GM12878 (cell line): ENCODE measurements around the gene THTPA. TPM values are rescaled to one million over a fixed set of nuclear protein-coding genes. Genes with fewer than 3 reads are reported as not detected.

Experiments
- ATAC-seq: fragments of 200-7000 bp; cut with Tn5 transposase; 3 replicates; pipeline ENCODE4 v1.9.1; 2020; ENCODE audit warnings: mild to moderate bottlenecking, moderate library complexity
- BruUV-seq: library from RNA; stranded (reverse); fragments of 400-500 nt; replicated peaks from 2 replicates; lab custom pipeline; 2021; lab: Mats Ljungman, UMichigan
- CTCF ChIA-PET: fragments of 300-600 bp; sonication (Branson Sonifier 250); formaldehyde crosslinking; extraction: SDS; loops from one replicate; lab custom pipeline; 2021; ENCODE audit warnings: inconsistent platforms; lab: Yijun Ruan, JAX
- POLR2A ChIA-PET: fragments of 350-600 bp; formaldehyde crosslinking; extraction: SDS; loops from one replicate; lab custom pipeline; 2021; ENCODE audit warnings: inconsistent platforms; lab: Charles Lee
- RAD21 ChIA-PET: fragments of 300-600 bp; sonication (Branson Sonifier 250); formaldehyde crosslinking; loops from one replicate; lab custom pipeline; 2023; ENCODE audit warnings: antibody characterized with exemption; ENCODE audit not compliant: unreplicated experiment; lab: Charles Lee
- SMC1A ChIA-PET: fragments of 300-600 bp; sonication (Branson Sonifier 250); formaldehyde crosslinking; loops from one replicate; lab custom pipeline; 2023; ENCODE audit not compliant: unreplicated experiment, uncharacterized antibody; lab: Charles Lee
- DNase-seq: peaks from one replicate; pipeline ENCODE4 v3.0.0-alpha.2; 2011; ENCODE audit warnings: low read depth, low spot score
- FAIRE-seq: peaks from 3 replicates; lab custom pipeline; 2011; peaks lifted over from hg19 to GRCh38; lab: Jason Lieb, UNC
- H2AFZ ChIP-seq: 2 replicates; pipeline ENCODE4 v1.6.0; 2011; ENCODE audit warnings: low read depth, low read length, control low read depth; ENCODE audit not compliant: control insufficient read depth
- H3K27ac ChIP-seq: 2 replicates; pipeline ENCODE4 v1.5.1; 2011; ENCODE audit warnings: control low read depth; ENCODE audit not compliant: control insufficient read depth, insufficient read depth
- H3K27me3 ChIP-seq, 2 experiments: replicated peaks in 1 of 2; 2 replicates each; pipeline versions ENCODE4 v1.6.0 to v1.6.1; 2011; ENCODE audit warnings: low read length in 1 of 2; ENCODE audit not compliant: control insufficient read depth in 2 of 2, insufficient read depth in 2 of 2
- H3K36me3 ChIP-seq, 2 experiments: 2 replicates each; pipeline ENCODE4 v1.5.1; 2011; ENCODE audit warnings: low read length in 1 of 2; ENCODE audit not compliant: control insufficient read depth in 2 of 2, insufficient read depth in 2 of 2
- H3K4me1 ChIP-seq: 2 replicates; pipeline ENCODE4 v1.6.1; 2011; ENCODE audit warnings: mild to moderate bottlenecking, low read length, moderate library complexity, mixed read lengths; ENCODE audit not compliant: control insufficient read depth, insufficient read depth
- H3K4me2 ChIP-seq: 2 replicates; pipeline ENCODE4 v1.6.0; 2011; ENCODE audit warnings: control low read depth; ENCODE audit not compliant: control insufficient read depth, insufficient read depth
- H3K4me3 ChIP-seq: fragments of 200-600 bp; sonication (generic); 2 replicates; pipeline ENCODE4 v1.5.1; 2016
- H3K79me2 ChIP-seq: 2 replicates; pipeline ENCODE4 v1.6.0; 2011; ENCODE audit warnings: low read length; ENCODE audit not compliant: control insufficient read depth, insufficient read depth
- H3K9ac ChIP-seq: 2 replicates; pipeline ENCODE4 v1.8.0; 2011; ENCODE audit warnings: low read length, control low read depth, mixed read lengths; ENCODE audit not compliant: control insufficient read depth, insufficient read depth
- H3K9me3 ChIP-seq: replicated peaks from 3 replicates; pipeline ENCODE4 v1.5.1; 2011; ENCODE audit warnings: mild to moderate bottlenecking, low read length; ENCODE audit not compliant: control insufficient read depth, insufficient read depth
- H4K20me1 ChIP-seq: 2 replicates; pipeline ENCODE4 v1.6.0; 2011; ENCODE audit not compliant: control insufficient read depth, insufficient read depth
- ATF2 ChIP-seq: IDR thresholded peaks from 2 replicates; pipeline ENCODE4 v1.6.1; 2012; ENCODE audit warnings: low read length, inconsistent platforms
- CEBPB ChIP-seq, 2 experiments: fragments of 150-350 bp in 1 of 2; IDR thresholded peaks; 2 replicates each; pipeline ENCODE4 v1.6.1; 2012 to 2014; ENCODE audit warnings: low read depth in 2 of 2, low read length in 2 of 2, borderline replicate concordance in 1 of 2, inconsistent platforms in 1 of 2
- E2F8 ChIP-seq: fragments of 450-650 bp; IDR thresholded peaks from 2 replicates; pipeline ENCODE4 v1.6.1; 2018; ENCODE audit warnings: mild to moderate bottlenecking, low read depth, moderate library complexity; ENCODE audit not compliant: partially characterized antibody
- FOXM1 ChIP-seq: IDR thresholded peaks from 2 replicates; pipeline ENCODE4 v1.6.1; 2012; ENCODE audit warnings: low read depth, mild to moderate bottlenecking, inconsistent platforms, low read length, moderate library complexity
- GABPA ChIP-seq: IDR thresholded peaks from 2 replicates; pipeline ENCODE4 v1.6.1; 2014; ENCODE audit warnings: antibody characterized with exemption, low read depth, mild to moderate bottlenecking, inconsistent platforms
- HDAC6 ChIP-seq: fragments of 200-600 bp; sonication (generic); IDR thresholded peaks from one replicate; pipeline ENCODE4 v1.8.0; 2017; ENCODE audit warnings: antibody characterized with exemption; ENCODE audit not compliant: unreplicated experiment
- IRF3 ChIP-seq: fragments of 450-650 bp; IDR thresholded peaks from 2 replicates; pipeline ENCODE4 v1.6.1; 2014; ENCODE audit warnings: mild to moderate bottlenecking
- LARP7 ChIP-seq: fragments of 450-650 bp; IDR thresholded peaks from 2 replicates; pipeline ENCODE4 v1.6.1; 2017; ENCODE audit warnings: mild to moderate bottlenecking
- MLLT1 ChIP-seq: fragments of 450-650 bp; IDR thresholded peaks from 2 replicates; pipeline ENCODE4 v1.6.1; 2016; ENCODE audit warnings: mild to moderate bottlenecking
- NKRF ChIP-seq: fragments of 450-650 bp; conservative IDR thresholded peaks from 2 replicates; pipeline ENCODE4 v1.6.1; 2017; ENCODE audit warnings: mild to moderate bottlenecking, moderate library complexity
- PAX8 ChIP-seq: fragments of 450-650 bp; IDR thresholded peaks from 2 replicates; pipeline ENCODE4 v1.6.1; 2017; ENCODE audit warnings: mild to moderate bottlenecking, moderate library complexity
- SMAD1 ChIP-seq: fragments of 450-650 bp; IDR thresholded peaks from 2 replicates; pipeline ENCODE4 v1.6.1; 2018; ENCODE audit warnings: mild to moderate bottlenecking, low read depth; ENCODE audit not compliant: partially characterized antibody
- WGBS: methylation state at CpG from one replicate; pipeline ENCODE4 v1.1.6; 2016; ENCODE audit warnings: low lambda C conversion rate; ENCODE audit not compliant: insufficient replicate concordance, insufficient coverage; ENCODE audit errors: missing lambda C conversion rate; 5-methylcytosine and 5-hydroxymethylcytosine counted together
- in situ Hi-C: fragments of 300-500 bp; cut with MboI; formaldehyde crosslinking; loops from 9 replicates; pipeline ENCODE4 v1.14.3; 2018; ENCODE audit warnings: mixed read lengths
- intact Hi-C: fragments of 100-400 bp; cut with micrococcal nuclease; formaldehyde crosslinking; loops from one replicate; pipeline ENCODE4 v1.14.2; 2022; ENCODE audit not compliant: unreplicated experiment
- polyA plus RNA-seq, 11 experiments: library from polyadenylated mRNA; depleted of rRNA in 4 of 11; unstranded in 6 of 11; stranded (reverse) in 5 of 11; fragments of >200 nt; fragmentation: Nextera tagmentation in 4 of 11; fragmentation: Illumina TruSeq in 1 of 11; extraction: Ambion mirVana in 4 of 11; extraction: Trizol in 1 of 11; gene quantifications; 1 replicate in 1 of 11; 2 replicates in 10 of 11; pipeline versions ENCODE4 v1.2.1 to v1.2.3, GENCODE V29; 2011 to 2016; ENCODE audit warnings: inconsistent platforms in 2 of 11, missing spikeins in 2 of 11, low read depth in 1 of 11
- total RNA-seq, 4 experiments: library from RNA; depleted of rRNA in 3 of 4; stranded (reverse); fragments of >200 nt in 3 of 4; fragmentation: Illumina TruSeq in 1 of 4; extraction: Trizol in 1 of 4; gene quantifications; 2 replicates each; pipeline versions ENCODE4 v1.2.1 to v1.2.3, GENCODE V29; 2013 to 2021

THTPA gene
- total and polyA plus RNA-seq, 10 of the 15 experiments (the other 5 are each of a cell fraction or from before 2014, with no cell fraction given): 3.1 to 24.9 (median 12.8) TPM

- no peak for FAIRE-seq
- Histone ChIP-seq H3K27me3 (peaks cover 2% of the 10 kb centered on the region in 2 experiments; a peak in 2 of 4 replicates), H2AFZ (peak overlapping the region; percentile 24), H3K4me2 (peak overlapping the region; percentile 48; the same call in 1 of the 2 replicates), H3K4me1 (peaks cover 2% of the 10 kb centered on the region; the same call in 1 of the 2 replicates), H3K27ac (no peak overlapping the region), H3K9ac (no peak overlapping the region; the same call in 1 of the 2 replicates), H4K20me1 (no peaks in the 10 kb centered on the region), H3K4me3 (peak overlapping the region; percentile 44; the same call in 1 of the 2 replicates), H3K9me3 (no peaks in the 10 kb centered on the region), H3K79me2 (no peaks in the 10 kb centered on the region), H3K36me3 (no peaks in the 10 kb centered on the region)
- ChIA-PET SMC1A (no interaction called here), CTCF (no interaction called here), POLR2A (no interaction called here), RAD21 (no interaction called here)
- intact Hi-C loops (no loop called here), in situ Hi-C loops (no loop called here)
- WGBS: 30% methylated on average over 46 of the region's 67 CpGs
- ATAC-seq: peak; percentile 60
- no TSS peak for BruUV-seq
- DNase-seq: no peak
- TF ChIP-seq HDAC6: no peak
- no peak for TF ChIP-seq ATF2
- no peak for TF ChIP-seq IRF3
- no peak for TF ChIP-seq E2F8
- TF ChIP-seq SMAD1: no peak
- TF ChIP-seq MLLT1: no peak
- no peak for TF ChIP-seq GABPA
- TF ChIP-seq LARP7: peak; percentile 22; the same call in 1 of the 2 replicates
- TF ChIP-seq NKRF: no peak
- no peak for TF ChIP-seq FOXM1
- no peak for TF ChIP-seq PAX8
- no peak for TF ChIP-seq CEBPB (IDR thresholded peaks at IDR 0.05; ENCODE audit: borderline replicate concordance in 1 of 2, low read depth in 2 of 2, low read length in 2 of 2)
Measured at GRCh38 chr14:23577004-23577681, 21.1 kb downstream of the THTPA start.
